HG03060 (cell line): ENCODE measurements around the gene OR51V1.

Experiments used
- ATAC-seq: cut with Tn5 transposase; IDR thresholded peaks from one replicate; pipeline ENCODE4 v1.9.1; 2021; ENCODE audit warnings: low read depth, moderate number of reproducible peaks; ENCODE audit not compliant: unreplicated experiment

Gene OR51V1

GRCh38 chr11:5231111-5231510 is 30.6 kb upstream of the OR51V1 start:
- no peak for ATAC-seq

- ATAC-seq, result no peak
Measured at GRCh38 chr11:5230266-5230665, 29.8 kb upstream of the OR51V1 start.

GRCh38 chr11:5229796-5230195 is 29.3 kb upstream of the OR51V1 start:
- ATAC-seq, result no peak

GRCh38 chr11:5229356-5229755 is 28.9 kb upstream of the OR51V1 start:
- no peak for ATAC-seq

GRCh38 chr11:5228124-5228523 is 27.6 kb upstream of the OR51V1 start:
- ATAC-seq, result no peak

GRCh38 chr11:5227681-5228080 is 27.2 kb upstream of the OR51V1 start:
- ATAC-seq, result no peak

- no peak for ATAC-seq
Measured at GRCh38 chr11:5226732-5227310, 26.3 kb upstream of the OR51V1 start, which contains the start of gene HBB. Gene HBB (minus strand): TSS chr11:5227071. CDS start chr11:5227021, 50 bp downstream.

GRCh38 chr11:5225480-5225871 is 25.0 kb upstream of the OR51V1 start:
- ATAC-seq, result no peak

- no peak for ATAC-seq
Measured at GRCh38 chr11:5224538-5225479, 24.3 kb upstream of the OR51V1 start.

- no peak for ATAC-seq
Measured at GRCh38 chr11:5223686-5224085, 23.2 kb upstream of the OR51V1 start.

GRCh38 chr11:5223146-5223545 is 22.7 kb upstream of the OR51V1 start:
- ATAC-seq, result no peak

GRCh38 chr11:5210376-5210885 is 9.9 kb upstream of the OR51V1 start:
- no peak for ATAC-seq

- ATAC-seq, result no peak
Measured at GRCh38 chr11:5204787-5205186, 4.3 kb upstream of the OR51V1 start.

GRCh38 chr11:5203366-5203765 is 2.9 kb upstream of the OR51V1 start:
- ATAC-seq, result no peak

GRCh38 chr11:5198285-5198684 is 2.2 kb downstream of the OR51V1 start:
- no peak for ATAC-seq

GRCh38 chr11:5197536-5197935 is 2.9 kb downstream of the OR51V1 start:
- ATAC-seq, result no peak

- ATAC-seq, result no peak
Measured at GRCh38 chr11:5196731-5197130, 3.8 kb downstream of the OR51V1 start.

GRCh38 chr11:5196067-5196466 is 4.4 kb downstream of the OR51V1 start:
- no peak for ATAC-seq

- ATAC-seq, result no peak
Measured at GRCh38 chr11:5192738-5193137, 7.7 kb downstream of the OR51V1 start.

GRCh38 chr11:5188201-5188600 is 12.3 kb downstream of the OR51V1 start:
- no peak for ATAC-seq

GRCh38 chr11:5178046-5178837 is 22.2 kb downstream of the OR51V1 start:
- no peak for ATAC-seq
